Neural cell (in vitro differentiated cells): ENCODE measurements around the gene RGS3.

Source experiments
- CTCF ChIP-seq: fragments of 450-650 bp; IDR thresholded peaks from 2 replicates; pipeline ENCODE4 v1.5.1; 2014; ENCODE audit warnings: antibody characterized with exemption, mild to moderate bottlenecking, moderate library complexity; ENCODE audit not compliant: poor library complexity, severe bottlenecking
- TAF1 ChIP-seq: IDR thresholded peaks from 2 replicates; pipeline ENCODE4 v1.6.1; 2012; ENCODE audit warnings: low read depth

GRCh38 chr9:113535756-113536155 lies 72.2 kb downstream of the RGS3 start:
- TF ChIP-seq CTCF (no peak), TAF1 (no peak)
